NCI-H2227 (cell line): ENCODE data around the gene PSMA1.
"Not testable (repeated sequence)": the region's sequence is repeated elsewhere in the genome, so short reads cannot be mapped to it uniquely, and the experiment has no call there.

Experiments
- DNase-seq: peaks from one replicate; lab custom pipeline; 2025; ENCODE audit not compliant: unreplicated experiment; lab: John Stamatoyannopoulos, UW

The PSMA1 gene

DNA sequence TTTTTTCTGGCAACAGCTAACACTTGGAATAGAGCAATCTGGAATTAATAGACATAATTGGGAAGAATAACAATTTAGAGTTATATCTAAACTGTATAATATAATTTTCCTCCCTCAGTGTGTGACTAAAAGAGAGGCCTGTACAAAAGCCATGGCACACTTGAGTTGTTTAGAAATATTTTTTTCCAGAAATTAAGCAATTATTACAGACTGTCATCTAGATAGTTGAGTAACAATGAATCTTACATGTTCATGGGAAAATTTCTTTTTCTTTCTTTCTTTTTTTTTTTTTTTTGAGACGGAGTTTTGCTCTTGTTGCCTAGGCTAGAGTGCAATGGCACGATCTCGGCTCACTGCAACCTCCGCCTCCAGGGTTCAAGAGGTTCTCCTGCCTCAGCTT, 15.0 kb upstream of the PSMA1 start:
- DNase-seq = not testable (repeated sequence)

DNA sequence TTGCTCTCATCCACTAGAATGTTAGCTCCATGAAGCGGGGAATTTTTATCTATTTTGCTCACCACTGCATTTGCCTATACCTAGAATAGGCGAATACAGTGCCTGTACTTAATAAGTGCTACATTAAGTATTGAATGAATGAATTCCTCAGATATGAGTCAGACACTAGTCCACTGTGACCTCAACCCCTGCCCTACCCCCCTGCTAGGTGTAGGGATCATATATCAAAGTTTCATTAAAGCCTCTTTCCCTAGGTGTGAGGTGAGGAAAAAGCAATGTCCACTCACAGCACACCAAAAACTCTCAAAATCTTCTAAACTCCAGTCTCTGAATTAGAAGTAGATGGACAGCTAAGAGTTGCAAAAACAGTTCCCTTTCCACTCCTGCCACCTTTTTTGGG, 9.8 kb upstream of the PSMA1 start:
- DNase-seq = no peak

DNA sequence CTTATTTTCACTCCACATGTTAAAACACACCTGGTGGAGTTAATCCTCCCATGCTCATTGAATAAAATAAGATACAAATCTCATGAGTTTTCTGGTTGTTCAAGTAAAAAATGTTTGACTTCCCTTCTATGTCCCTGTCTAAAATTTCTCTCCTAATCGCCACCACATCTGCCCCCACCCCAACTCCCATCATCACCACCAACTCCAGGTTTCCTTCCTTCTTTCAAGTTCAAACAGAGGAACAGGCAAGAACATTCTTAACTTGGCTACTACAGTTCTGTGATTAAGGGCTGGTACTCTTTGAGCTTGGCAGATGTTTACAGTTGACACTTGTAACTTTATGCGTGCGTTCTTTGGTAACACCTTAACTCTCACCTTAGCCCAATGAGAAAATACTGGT, 9.1 kb upstream of the PSMA1 start:
- no peak for DNase-seq

DNA sequence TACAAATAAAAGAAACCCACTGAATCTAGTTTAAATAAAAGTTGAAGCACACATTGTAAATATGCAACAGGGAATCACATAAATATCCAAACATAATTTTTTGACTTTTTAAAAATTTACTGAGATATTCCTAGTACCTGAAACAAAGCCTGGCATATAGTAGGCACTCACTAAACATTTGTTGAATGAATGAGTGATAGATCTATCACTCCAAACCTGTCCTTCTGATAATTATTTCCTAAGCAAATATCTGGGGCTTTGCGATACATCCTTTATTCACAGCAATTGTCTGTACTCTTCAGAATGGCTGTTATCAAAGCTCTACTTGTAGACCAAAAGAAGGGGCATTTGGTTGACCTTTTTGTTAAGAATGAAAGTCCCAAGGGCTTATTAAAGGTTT, 2.6 kb upstream of the PSMA1 start:
- DNase-seq = no peak

DNA sequence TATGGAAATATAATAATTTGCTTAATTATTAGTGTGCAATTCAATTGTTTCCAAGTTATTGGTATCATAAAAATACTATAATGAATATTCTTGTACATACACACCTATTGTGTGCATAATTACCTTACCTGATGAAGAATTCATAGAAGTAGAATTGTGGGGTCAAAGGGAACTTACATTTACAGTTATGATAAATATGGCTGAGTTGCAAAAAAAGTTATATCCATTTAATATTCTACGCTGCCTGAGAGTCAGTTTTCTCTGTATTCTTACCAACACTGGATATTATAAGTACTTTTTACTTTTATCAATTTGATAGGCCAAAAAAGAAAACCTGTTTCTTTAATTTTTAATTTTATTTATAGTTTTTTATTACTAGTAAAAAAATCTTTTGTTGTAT, 2.1 kb upstream of the PSMA1 start:
- no peak for DNase-seq

DNA sequence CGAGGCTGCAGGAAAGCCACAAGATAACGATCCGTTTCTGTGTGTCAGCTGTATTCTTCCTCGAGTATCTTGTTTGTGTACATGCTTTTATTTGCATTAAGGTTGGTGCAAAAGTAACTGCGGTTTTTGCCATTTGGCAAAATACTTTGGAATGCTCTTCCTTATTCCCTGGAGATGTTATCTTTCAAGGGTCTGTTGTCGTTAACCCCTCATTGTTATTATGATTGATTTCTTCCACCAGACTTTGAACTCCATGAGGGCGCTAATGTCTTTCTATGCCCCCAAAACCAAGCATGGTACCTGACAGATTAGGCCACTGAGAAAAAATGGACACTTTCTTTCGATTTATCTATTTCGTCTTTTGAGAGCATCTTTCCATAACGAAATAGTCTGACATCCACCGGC, 563 bp upstream of the PSMA1 start:
- DNase-seq = no peak

DNA sequence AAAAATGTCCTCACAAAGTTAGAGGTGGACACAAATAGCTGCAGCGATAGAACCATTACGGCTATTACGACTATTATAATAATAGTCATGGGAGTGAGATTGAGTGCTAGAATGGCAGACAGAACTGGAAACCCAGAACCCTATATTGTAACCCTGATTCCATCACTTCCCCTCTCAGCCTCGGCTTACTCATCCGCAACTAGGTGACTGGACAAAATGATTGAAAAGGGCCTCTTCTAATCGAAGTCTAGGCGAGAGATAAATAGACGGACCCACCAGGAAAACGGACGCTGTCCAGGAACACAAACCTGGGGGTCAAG, 629 bp downstream of the PSMA1 start:
- peak; percentile 33 for DNase-seq

DNA sequence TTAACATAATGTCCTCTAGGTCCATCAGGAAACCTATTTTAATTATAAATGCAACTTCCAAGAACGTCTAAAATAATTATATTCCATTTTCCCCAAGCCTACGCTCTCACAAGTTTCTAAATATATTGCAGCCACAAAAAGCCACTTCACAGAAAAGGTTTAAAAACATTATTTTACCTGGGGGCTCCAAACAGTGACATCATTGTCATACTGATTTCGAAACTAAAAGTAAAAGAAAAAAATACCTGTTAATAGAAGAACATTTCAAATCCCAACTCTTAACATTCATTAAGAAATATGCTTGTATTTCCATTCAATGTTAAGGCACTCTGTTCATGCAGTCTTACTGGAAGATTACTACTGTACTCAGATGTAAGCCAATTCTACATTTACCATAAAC, 1.4 kb downstream of the PSMA1 start:
- DNase-seq = no peak

DNA sequence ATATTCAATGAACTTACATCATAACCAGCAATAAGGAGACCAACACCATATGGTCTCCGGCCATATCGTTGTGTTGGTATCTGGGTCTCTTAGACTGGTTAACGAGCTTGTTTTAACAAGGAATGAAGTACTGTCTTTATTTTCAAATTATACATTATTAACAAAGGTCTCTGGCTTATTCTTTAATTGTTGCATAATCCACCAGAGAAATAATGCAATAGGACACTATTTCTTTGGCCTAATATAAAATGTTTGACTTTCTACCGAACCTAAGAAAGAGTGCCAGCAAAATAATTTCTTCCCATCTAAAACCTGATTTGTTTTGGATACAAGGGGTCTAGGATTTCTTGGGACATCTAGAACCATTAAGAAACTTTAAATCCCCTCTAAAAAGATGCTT, 6.4 kb downstream of the PSMA1 start:
- DNase-seq = no peak

DNA sequence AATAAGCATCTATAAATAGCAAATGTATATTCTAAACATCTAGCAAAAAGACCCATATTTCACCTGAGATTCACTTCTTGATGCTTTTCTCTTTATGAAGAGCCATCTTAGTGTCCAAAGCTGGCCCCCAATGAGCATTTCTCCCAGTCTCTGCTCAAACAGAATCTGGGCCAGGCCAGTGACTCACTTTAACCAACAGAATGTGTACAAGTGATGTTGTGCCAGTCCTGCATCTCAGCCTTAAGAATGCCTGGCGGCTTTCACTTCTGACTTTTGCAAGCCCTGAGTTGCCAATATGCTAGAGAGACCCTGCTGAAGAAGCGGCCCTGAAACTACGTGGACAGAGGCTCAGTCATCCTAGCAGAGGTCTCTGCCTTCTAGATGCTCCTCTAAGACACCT, 13.7 kb downstream of the PSMA1 start:
- no peak for DNase-seq

DNA sequence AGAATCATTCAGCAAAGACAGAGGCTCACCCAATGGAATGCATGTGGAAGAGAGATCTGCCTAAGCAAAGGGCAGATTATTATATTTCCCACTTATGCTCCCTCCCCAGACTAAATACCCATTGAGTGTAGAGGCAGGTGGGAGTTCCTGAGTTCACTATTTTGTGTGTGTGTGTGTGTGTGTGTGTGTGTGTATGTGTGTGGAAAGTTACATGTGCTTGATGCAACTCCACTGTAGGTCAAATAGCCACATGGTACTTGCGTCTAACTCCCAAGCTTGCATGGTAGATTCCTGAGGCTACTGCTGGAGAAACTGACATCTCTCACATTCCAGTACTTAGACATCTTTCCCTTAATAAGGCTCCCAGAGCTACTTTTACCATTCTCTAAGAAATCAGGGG, 17.2 kb downstream of the PSMA1 start:
- no peak for DNase-seq

DNA sequence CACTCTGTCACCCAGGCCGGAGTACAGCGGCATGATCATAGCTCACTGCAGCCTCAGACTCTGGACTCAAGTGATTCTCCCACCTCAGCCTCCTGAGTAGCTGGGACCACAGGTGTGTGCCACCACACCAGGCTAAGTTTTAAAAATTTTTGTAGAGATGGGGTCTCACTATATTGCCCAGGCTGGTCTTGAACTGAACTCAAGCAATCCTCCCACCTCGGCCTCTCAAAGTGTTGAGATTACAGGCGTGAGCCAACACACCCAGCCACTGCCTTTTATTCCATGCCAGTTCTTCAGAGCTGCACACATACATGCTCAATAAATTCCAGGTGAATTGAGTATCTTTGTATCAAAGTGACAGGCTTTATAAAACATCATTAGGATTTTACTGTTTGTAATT, 18.1 kb downstream of the PSMA1 start:
- DNase-seq = no peak

DNA sequence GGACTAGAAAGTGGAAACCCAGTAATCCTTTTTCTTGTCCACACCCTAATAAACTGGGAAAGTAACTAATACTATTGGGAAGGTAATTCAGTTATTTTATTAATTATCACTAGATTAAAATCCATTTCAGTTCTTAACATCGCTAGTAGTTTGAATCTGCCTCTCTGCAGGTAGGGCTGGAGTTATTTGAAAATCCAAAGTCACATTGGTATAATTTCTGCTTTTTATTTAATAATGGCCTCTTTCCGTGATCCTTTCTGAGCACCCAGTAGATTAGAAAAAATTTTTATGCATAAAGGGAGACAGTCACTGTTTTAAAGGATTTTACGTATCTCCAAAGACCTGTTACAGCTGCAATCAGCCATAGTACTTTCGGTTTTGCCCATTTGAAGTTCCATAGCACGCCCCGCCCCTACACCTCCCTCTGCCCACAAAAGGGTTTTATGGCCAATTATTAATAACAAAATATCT, 20.0 kb downstream of the PSMA1 start:
- DNase-seq = peak; percentile 39

DNA sequence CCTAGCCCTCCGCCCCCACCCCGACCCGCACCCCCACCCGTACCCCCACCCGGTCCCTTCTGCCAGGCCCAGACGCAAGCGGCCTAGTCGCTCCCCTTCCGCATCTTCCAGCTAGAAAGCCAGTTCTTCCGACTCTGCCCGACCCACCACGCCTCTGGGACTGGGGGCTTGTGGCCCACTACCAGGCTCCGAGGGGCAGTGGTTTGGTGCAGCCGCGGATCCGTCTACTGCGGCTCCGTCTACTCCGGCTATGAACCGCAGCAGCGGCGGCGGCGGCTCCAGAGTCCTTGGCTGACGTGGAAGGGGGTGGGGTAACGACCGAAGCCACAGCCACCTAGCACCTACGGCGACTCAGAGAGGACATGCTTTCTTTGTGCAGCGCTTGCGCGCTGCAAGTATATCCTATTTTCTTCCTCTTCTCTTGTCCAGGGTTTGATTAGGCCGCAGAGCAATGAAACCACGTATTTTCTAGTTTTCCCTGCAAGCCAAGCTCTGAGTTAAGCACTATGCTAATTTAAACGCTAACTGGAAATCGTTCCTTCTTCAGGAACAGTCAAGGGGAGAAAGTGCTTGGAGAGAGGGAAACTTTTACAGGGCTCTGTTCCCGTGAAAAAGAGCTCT, 20.5 kb downstream of the PSMA1 start, which contains the start of gene COPB1:
Gene COPB1, minus strand, starts transcription at position 252 of the 621 bp plus-strand sequence. CDS start 883 bp downstream, outside the sequence.
- DNase-seq = peak; percentile 90

DNA sequence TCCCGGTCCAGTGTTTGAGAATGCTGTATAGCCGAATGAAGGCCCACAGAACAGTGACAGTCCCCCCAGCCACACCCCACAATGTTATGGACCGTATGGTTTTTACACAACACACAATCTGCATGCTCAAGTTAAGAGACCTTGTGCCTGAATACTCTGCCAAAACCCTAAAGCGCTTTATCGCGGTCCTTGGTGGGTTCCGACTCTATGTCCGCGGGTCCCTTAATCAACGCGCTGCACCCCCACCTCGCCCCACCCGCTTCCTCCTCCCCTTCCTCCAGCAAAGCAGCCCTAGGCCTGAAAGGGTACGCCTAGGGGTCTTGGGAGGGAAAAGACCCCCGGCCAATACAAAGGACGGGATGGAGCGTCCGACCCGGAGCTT, 21.0 kb downstream of the PSMA1 start:
- DNase-seq = peak; percentile 46

DNA sequence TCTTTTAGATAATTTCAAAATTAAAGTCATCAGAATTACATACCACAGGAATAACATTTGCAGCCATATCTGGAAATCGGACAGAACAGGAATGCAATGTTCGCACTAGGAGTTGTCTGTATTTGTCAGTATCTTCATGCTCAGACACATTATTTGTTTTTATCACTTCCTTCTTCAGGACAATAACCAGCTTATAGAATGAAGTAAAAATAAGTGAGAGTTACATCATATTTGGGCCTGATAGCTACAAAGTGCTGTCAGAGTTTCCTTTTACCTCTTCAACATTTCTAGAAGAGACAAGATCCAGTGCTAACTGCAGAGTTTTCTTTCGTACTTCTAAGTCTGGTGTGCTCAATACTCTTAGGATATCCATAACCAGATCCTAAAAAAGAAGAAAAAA, 39.5 kb downstream of the PSMA1 start:
- no peak for DNase-seq

DNA sequence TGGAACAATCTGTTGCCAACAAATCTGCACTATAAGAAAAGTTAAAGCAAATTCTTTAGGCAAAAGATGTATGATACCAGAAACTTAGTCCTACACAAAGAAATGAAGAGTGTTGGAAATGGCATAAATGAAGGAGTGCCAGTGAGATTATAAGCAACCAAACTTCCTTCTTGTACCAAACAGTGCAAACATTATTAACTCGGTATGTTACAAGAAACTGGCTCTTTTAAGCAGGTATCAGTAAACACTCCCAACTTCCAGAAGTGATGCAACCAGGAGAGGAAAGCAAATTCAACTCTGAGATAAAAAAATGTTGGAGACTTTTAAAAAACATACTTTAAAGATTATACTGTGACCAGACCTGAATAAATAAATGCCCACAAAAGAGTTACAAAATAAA, 49.1 kb downstream of the PSMA1 start:
- DNase-seq = no peak

DNA sequence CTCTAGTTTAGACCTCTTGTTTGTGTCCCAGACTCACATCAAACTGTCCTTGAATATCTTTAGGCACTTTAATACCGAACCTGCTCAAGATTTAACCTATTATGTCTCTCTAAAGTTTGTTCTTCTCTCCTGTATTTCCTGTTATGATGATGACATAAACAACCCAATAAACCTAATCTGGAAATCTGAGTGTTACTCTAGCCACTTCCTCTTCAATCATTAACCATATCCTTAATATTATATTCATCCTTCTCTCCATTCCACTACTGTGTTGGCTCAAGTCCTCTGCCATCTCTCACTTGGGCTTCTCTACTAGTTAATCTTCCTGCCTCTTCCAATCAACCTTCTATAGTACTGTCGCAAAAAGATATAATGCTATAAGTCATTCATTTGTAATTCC, 56.6 kb downstream of the PSMA1 start:
- no peak for DNase-seq

DNA sequence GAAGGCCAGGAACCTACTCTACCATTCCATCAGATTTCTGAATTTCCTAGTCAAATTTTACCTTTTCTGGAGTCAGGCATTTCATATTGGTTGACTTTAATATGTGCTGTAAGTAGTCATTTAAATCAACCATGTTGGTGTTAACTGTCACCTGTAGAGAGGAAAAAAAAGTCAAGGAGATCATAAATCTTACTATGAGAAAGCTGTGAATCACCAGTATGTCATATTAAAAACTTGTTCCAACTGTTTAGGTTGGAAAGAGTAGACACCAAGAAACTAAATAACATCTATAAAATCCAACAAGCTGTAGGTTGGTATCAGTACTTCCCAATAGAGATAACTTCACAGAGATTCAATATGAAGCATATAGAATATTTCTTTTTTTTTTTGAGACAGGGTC, 60.0 kb downstream of the PSMA1 start:
- DNase-seq = no peak

DNA sequence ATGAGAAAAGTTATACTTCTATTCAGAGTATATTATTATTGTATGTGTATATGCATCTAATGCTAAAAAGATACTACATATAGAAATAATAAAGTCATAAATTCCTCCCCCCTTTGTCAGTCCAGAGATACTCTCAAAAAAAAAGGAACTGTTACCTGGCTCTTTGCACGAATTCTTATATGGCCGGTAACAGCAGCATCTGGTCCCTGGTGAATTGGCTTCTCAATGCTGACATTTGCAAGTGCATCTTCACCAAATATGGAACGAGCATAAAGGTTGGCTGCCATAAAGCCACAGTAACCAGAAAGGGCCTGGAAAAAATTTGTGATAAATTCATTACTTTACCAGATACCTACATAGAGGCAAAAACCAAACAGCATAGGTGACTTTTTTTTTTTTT, 61.8 kb downstream of the PSMA1 start:
- DNase-seq = no peak

DNA sequence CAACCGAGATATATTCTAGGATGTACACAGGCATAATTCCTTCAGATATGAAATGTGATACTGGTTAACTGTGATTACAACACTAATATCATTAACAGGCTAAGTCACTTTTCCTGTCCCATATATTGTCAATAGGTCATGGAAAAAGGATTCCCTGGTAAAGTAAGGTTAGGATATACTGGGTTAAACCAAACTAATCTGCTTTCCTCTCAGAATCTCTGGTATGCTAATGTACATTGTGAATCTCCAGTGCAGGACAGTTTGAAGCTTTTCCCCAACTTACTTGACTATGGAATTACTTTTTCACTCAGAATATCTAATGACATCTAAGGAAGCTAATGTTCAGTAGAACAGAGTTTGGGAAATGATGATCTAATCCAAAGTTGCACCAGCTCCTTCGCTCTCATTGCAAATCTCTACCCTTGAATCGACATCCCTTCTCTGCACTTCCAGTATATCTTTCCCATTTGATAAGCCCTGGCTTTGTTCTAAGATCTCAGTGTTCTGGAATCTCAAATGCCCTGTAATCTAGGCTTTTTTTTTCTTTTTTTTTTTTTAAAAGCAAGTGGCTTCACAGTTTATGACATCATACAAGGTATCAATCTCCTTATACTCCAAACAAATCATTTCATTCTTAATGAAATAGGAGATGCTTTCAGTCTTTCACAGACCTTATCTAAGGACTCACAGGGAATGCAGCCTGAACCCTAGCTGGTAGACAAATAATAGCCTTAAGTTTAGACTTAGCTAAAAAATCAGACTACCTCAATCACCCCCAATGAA, 64.3 kb downstream of the PSMA1 start:
- no peak for DNase-seq
